NT2/D1 (cell line): ENCODE measurements around the gene ANAPC1.
"Not testable (repeated sequence)": the region's sequence is repeated elsewhere in the genome, so short reads cannot be mapped to it uniquely, and the experiment has no call there.

Experiments
- SUZ12 ChIP-seq: IDR thresholded peaks from 2 replicates; pipeline ENCODE4 v1.6.1; 2011; ENCODE audit not compliant: insufficient read length, insufficient read depth; ENCODE audit errors: extremely low read depth
- ZNF274 ChIP-seq: IDR thresholded peaks from 2 replicates; pipeline ENCODE4 v1.6.1; 2011; ENCODE audit warnings: mild to moderate bottlenecking, low read depth, low read length

DNA sequence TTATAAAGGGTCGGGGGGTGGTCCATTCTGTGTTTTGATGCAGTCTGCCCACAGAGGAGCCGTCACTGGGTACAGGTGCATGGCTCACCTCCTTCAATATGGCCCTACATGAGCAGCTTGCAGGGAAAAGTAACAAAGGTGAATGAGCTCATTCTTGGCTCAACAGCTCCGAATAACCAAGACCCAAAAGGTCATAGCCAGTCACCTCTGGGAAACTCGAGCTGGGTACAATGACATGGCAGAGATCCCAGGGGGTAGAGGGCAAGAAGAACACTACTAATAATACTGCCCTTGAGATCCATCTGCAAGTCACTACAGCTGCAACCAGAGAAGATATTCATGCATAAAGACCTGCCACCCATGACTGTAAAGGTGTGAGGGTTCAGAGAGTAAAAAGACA, 106.8 kb downstream of the ANAPC1 start:
- not testable (repeated sequence) for TF ChIP-seq ZNF274, SUZ12
